ENCODE results near the gene PRPF6. TPM values are rescaled to one million over a fixed set of nuclear protein-coding genes. Genes with fewer than 3 reads are reported as not detected.

PRPF6 gene, protein sequence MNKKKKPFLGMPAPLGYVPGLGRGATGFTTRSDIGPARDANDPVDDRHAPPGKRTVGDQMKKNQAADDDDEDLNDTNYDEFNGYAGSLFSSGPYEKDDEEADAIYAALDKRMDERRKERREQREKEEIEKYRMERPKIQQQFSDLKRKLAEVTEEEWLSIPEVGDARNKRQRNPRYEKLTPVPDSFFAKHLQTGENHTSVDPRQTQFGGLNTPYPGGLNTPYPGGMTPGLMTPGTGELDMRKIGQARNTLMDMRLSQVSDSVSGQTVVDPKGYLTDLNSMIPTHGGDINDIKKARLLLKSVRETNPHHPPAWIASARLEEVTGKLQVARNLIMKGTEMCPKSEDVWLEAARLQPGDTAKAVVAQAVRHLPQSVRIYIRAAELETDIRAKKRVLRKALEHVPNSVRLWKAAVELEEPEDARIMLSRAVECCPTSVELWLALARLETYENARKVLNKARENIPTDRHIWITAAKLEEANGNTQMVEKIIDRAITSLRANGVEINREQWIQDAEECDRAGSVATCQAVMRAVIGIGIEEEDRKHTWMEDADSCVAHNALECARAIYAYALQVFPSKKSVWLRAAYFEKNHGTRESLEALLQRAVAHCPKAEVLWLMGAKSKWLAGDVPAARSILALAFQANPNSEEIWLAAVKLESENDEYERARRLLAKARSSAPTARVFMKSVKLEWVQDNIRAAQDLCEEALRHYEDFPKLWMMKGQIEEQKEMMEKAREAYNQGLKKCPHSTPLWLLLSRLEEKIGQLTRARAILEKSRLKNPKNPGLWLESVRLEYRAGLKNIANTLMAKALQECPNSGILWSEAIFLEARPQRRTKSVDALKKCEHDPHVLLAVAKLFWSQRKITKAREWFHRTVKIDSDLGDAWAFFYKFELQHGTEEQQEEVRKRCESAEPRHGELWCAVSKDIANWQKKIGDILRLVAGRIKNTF
- total RNA-seq = 10 to 100 TPM; 62.3 to 63.1 TPM

GRCh38 chr20:63980806-63981728 is at the start of gene PRPF6:
Gene PRPF6 (plus strand): TSS chr20:63981132. CDS start chr20:63981246, 114 bp downstream.
- Mint-ChIP-seq H3K27ac (peak within 1 kb of the TSS; percentile 96), H3K36me3 (peaks cover 38% of the 10 kb centered on the region), H3K27me3 (no peaks in the 10 kb centered on the region), H3K4me3 (peak within 1 kb of the TSS; percentile 84), H3K9me3 (no peaks in the 10 kb centered on the region), H3K4me1 (ENCODE audit: low read depth) (peaks cover 60% of the 10 kb centered on the region)
- DNase-seq = peak; percentile 97
- CTCF ChIA-PET = interaction anchor here (0.6 to 3.8 kb wide), 24 partner anchors 9 to 459 kb away, joined by 3 to 59 read pairs (median 5); partner anchors contain the start of genes ARFRP1, GMEB2, OPRL1 and PTK6
- intact Hi-C loops (cut with micrococcal nuclease) = loop anchor here (1.0 to 5.0 kb wide), 5 partner anchors 25 to 444 kb away; partner anchors contain the start of genes PTK6, TPD52L2 and UCKL1
- POLR2A ChIA-PET = interaction anchor here (0.5 to 2.3 kb wide), 11 partner anchors 25 to 356 kb away, joined by 3 to 15 read pairs (median 4); partner anchors contain the start of genes TPD52L2 and UCKL1

- intact Hi-C loops (cut with micrococcal nuclease) = no loop called here
- H3K27me3 Mint-ChIP-seq = no peaks in the 10 kb centered on the region
- H3K4me3 Mint-ChIP-seq = no peak overlapping the region
- ChIA-PET POLR2A (interaction anchor here (0.6 kb wide), 1 partner anchor 20 kb away, joined by 3 read pairs; no protein-coding TSS in a partner anchor), CTCF (no interaction called here)
- no peaks in the 10 kb centered on the region for H3K4me1 Mint-ChIP-seq (ENCODE audit: low read depth)
- no peak for DNase-seq
- H3K36me3 Mint-ChIP-seq = peaks cover 33% of the 10 kb centered on the region
- no peak overlapping the region for H3K27ac Mint-ChIP-seq
- H3K9me3 Mint-ChIP-seq = no peaks in the 10 kb centered on the region
These were observed 49.2 kb upstream of the PRPF6 start for GRCh38 chr20:63931735-63932134.

- ChIA-PET CTCF (interaction anchor here (1.2 kb wide), 1 partner anchor 41 kb away, joined by 3 read pairs; no protein-coding TSS in a partner anchor), POLR2A (no interaction called here)
- Mint-ChIP-seq H3K9me3 (no peaks in the 10 kb centered on the region), H3K4me3 (no peak overlapping the region), H3K4me1 (ENCODE audit: low read depth) (no peaks in the 10 kb centered on the region), H3K27me3 (no peaks in the 10 kb centered on the region), H3K27ac (no peak overlapping the region), H3K36me3 (peaks cover 33% of the 10 kb centered on the region)
- DNase-seq = no peak
- intact Hi-C loops (cut with micrococcal nuclease) = no loop called here
These were observed 48.2 kb upstream of the PRPF6 start for GRCh38 chr20:63932606-63933160.

DNA sequence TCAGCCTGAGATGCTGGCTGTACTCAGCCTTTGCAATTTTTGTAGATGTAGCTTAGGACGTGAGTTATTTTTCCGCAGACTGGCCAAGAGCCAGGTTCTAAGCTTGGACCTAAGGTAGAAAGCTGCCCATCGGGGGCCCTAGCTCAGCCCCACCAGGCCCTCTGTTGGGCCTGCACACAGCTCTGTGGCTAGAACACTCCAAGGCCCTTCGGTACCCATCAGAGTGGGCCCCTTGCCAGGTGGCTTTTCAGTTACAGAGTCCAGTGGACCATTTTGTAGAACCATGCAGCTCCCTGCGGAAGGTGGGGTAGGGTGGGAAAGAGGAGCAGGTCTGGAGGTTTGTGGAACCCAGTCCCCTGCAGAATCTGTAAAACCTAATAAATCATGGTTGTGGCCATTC is 47.3 kb upstream of the PRPF6 start:
- ChIA-PET CTCF (interaction anchor here (0.6 to 1.2 kb wide), 2 partner anchors 38 to 40 kb away, joined by 3 read pairs; no protein-coding TSS in a partner anchor), POLR2A (no interaction called here)
- Mint-ChIP-seq H3K36me3 (peaks cover 27% of the 10 kb centered on the region), H3K4me1 (ENCODE audit: low read depth) (no peaks in the 10 kb centered on the region), H3K4me3 (no peak overlapping the region), H3K27me3 (no peaks in the 10 kb centered on the region), H3K9me3 (no peaks in the 10 kb centered on the region), H3K27ac (no peak overlapping the region)
- no peak for DNase-seq
- intact Hi-C loops (cut with micrococcal nuclease) = no loop called here

- Mint-ChIP-seq H3K36me3 (peaks cover 21% of the 10 kb centered on the region), H3K27me3 (no peaks in the 10 kb centered on the region), H3K27ac (no peak overlapping the region), H3K4me1 (ENCODE audit: low read depth) (no peaks in the 10 kb centered on the region), H3K4me3 (no peak overlapping the region), H3K9me3 (no peaks in the 10 kb centered on the region)
- ChIA-PET CTCF (interaction anchor here (1.0 to 1.1 kb wide), 2 partner anchors 59 to 61 kb away, joined by 3 read pairs; no protein-coding TSS in a partner anchor), POLR2A (no interaction called here)
- no peak for DNase-seq
- intact Hi-C loops (cut with micrococcal nuclease) = no loop called here
These were observed 46.5 kb upstream of the PRPF6 start for GRCh38 chr20:63934271-63935068.

DNA sequence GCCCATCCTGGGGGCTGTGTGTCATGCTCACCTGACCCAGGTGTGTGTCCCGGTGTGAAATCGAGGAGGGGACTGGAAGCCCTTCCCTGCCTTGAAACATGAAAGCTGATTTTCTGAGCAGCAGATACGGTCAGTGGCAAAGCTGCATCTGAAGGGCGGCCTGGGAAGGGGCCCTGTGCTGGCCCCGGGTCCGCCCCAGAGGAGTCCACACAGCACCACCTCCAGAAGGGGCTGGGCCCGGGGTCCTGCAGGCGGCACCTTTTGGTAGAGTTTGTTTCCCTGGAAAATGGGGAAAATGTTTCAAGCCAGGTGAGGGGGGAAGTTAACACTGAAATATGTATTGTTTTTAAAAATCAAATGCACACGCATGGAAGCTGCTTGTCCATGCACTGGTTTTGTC is 45.5 kb upstream of the PRPF6 start:
- DNase-seq = no peak
- Mint-ChIP-seq H3K36me3 (peaks cover 20% of the 10 kb centered on the region), H3K4me1 (ENCODE audit: low read depth) (no peaks in the 10 kb centered on the region), H3K4me3 (no peak overlapping the region), H3K9me3 (no peaks in the 10 kb centered on the region), H3K27ac (no peak overlapping the region), H3K27me3 (no peaks in the 10 kb centered on the region)
- CTCF ChIA-PET = interaction anchor here (1.0 kb wide), 1 partner anchor 62 kb away, joined by 3 read pairs; no protein-coding TSS in a partner anchor
- intact Hi-C loops (cut with micrococcal nuclease) = no loop called here
- POLR2A ChIA-PET = no interaction called here

- H3K9me3 Mint-ChIP-seq = no peaks in the 10 kb centered on the region
- CTCF ChIA-PET = no interaction called here
- intact Hi-C loops (cut with micrococcal nuclease) = no loop called here
- POLR2A ChIA-PET = no interaction called here
- no peak for DNase-seq
- H3K27ac Mint-ChIP-seq = no peak overlapping the region
- H3K36me3 Mint-ChIP-seq = peaks cover 12% of the 10 kb centered on the region
- H3K4me3 Mint-ChIP-seq = no peak overlapping the region
- H3K27me3 Mint-ChIP-seq = no peaks in the 10 kb centered on the region
- peaks cover 5% of the 10 kb centered on the region for H3K4me1 Mint-ChIP-seq (ENCODE audit: low read depth)
These were observed 43.3 kb upstream of the PRPF6 start for GRCh38 chr20:63937596-63937995.

DNA sequence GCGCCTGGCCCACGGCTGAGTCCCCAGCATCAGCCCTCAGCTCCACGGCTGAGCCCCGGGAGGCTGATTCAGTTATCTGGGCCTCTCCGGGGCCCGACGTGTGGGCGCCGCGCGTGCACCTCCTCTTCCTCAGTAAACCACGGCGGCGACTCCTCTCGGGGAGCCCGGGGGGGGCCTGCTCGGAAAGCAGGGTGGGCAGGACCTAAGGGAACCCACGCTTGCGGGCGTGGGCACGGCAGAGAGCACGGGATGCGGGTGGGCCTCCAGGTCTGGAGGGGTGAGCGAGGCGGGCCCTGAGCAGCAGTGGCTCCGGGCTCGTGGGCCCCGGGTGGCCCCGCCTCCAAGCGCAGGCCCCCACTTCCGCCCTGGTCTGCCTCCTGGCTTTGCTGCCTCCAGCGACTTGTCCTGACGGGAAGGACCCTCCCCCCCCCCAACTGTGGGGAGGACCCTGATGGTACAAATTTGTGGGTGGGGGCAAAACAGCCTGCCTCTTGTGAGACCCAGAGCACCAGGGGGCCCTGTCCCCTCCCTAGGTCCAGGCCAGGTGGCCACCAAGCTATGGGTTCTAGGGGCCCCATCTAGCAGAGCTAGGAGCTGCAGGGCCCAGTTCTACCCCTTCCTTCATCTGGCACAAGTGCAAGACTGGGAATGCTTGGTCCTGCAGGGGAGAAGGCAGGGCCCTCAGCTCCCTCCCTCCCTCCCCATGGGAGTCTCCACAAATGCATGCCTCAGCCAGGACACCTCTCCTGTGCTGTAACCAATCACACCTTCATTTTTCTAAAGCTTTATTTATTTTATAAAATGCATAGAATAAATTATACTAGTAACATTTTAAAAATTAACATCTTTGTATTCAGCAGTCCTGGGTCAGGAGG is 41.6 kb upstream of the PRPF6 start:
- H3K27ac Mint-ChIP-seq = no peak overlapping the region
- peaks cover 12% of the 10 kb centered on the region for H3K36me3 Mint-ChIP-seq
- intact Hi-C loops (cut with micrococcal nuclease) = no loop called here
- no peak overlapping the region for H3K4me3 Mint-ChIP-seq
- no peaks in the 10 kb centered on the region for H3K27me3 Mint-ChIP-seq
- no peaks in the 10 kb centered on the region for H3K9me3 Mint-ChIP-seq
- H3K4me1 Mint-ChIP-seq (ENCODE audit: low read depth) = peaks cover 5% of the 10 kb centered on the region
- ChIA-PET CTCF (no interaction called here), POLR2A (no interaction called here)
- no peak for DNase-seq

DNA sequence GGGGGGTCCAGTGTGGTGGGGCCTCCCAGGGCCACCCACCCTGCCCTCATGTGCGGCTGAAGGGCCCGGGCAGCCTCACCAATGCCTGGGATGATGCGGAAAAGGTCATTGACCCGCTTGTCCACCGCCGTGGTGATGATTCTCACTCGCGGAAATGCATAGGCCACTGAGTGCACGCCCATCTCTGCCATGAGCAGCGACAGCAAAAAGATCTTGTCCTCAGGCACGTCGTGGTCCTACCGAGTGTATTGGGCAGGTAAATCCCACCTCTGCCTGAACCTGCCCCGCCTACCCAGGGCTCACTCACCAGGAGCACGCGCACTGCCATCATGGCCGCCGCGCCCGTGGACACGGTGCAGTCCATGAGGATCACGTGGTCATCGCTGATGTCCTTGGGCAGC is 40.9 kb upstream of the PRPF6 start:
- no peaks in the 10 kb centered on the region for H3K27me3 Mint-ChIP-seq
- peaks cover 12% of the 10 kb centered on the region for H3K36me3 Mint-ChIP-seq
- no peak for DNase-seq
- intact Hi-C loops (cut with micrococcal nuclease) = no loop called here
- H3K4me1 Mint-ChIP-seq (ENCODE audit: low read depth) = peaks cover 5% of the 10 kb centered on the region
- H3K4me3 Mint-ChIP-seq = no peak overlapping the region
- H3K27ac Mint-ChIP-seq = no peak overlapping the region
- ChIA-PET CTCF (no interaction called here), POLR2A (no interaction called here)
- H3K9me3 Mint-ChIP-seq = no peaks in the 10 kb centered on the region
